Uterus (tissue), 4 donors: ENCODE measurements around the gene SCAI. TPM values are rescaled to one million over a fixed set of nuclear protein-coding genes. Genes with fewer than 3 reads are reported as not detected.
"Not testable (repeated sequence)": the region's sequence is repeated elsewhere in the genome, so short reads cannot be mapped to it uniquely, and the experiment has no call there.

Experiments
- DNase-seq, 2 donors: peaks; one replicate each; pipeline ENCODE4 v3.0.0-alpha.2; 2019 to 2020
- H3K27ac ChIP-seq, 2 donors: fragments of 200-600 bp; sonication (generic); 1 replicate in 1 of 2; 2 replicates in 1 of 2; pipeline ENCODE4 v1.5.1; 2016 to 2018
- H3K27me3 ChIP-seq, 2 donors: fragments of 200-600 bp; sonication (generic); one replicate each; pipeline ENCODE4 v1.5.1; 2018 to 2019; ENCODE audit warnings: control low read depth in 1 of 2
- H3K36me3 ChIP-seq, 2 donors: fragments of 200-600 bp; sonication (generic); one replicate each; pipeline ENCODE4 v1.5.1; 2019; ENCODE audit warnings: control low read depth in 1 of 2
- H3K4me1 ChIP-seq, 2 donors: fragments of 200-600 bp; sonication (generic); one replicate each; pipeline ENCODE4 v1.5.1; 2018 to 2019; ENCODE audit warnings: control low read depth in 1 of 2
- H3K4me3 ChIP-seq, 2 donors: fragments of 200-600 bp; sonication (generic); 1 replicate in 1 of 2; 2 replicates in 1 of 2; pipeline ENCODE4 v1.5.1; 2018 to 2019; ENCODE audit warnings: mild to moderate bottlenecking in 1 of 2
- H3K9me3 ChIP-seq, 2 donors: fragments of 200-600 bp; sonication (generic); one replicate each; pipeline ENCODE4 v1.5.1; 2019; ENCODE audit warnings: control low read depth in 1 of 2
- POLR2A ChIP-seq, 2 donors: fragments of 450-650 bp; IDR thresholded peaks; one replicate each; pipeline ENCODE4 v1.6.1; 2016; ENCODE audit warnings: antibody characterized with exemption in 2 of 2, mild to moderate bottlenecking in 1 of 2, moderate library complexity in 1 of 2
- intact Hi-C: fragments of 100-400 bp; cut with DNase I; formaldehyde crosslinking; loops from one replicate; pipeline ENCODE4 v1.15.1; 2023; ENCODE audit warnings: low total_unique reads
- total RNA-seq, 4 donors: library from RNA; depleted of rRNA in 3 of 4; stranded (reverse); fragments of >200 nt in 3 of 4; gene quantifications; one replicate each; pipeline versions ENCODE4 v1.1.0 to v1.2.4, GENCODE V29; 2014 to 2023
- TF ChIP-seq, protein P1 (sequence below), 4 experiments: fragments of 200-600 bp in 2 of 4; fragments of 450-650 bp in 2 of 4; sonication (generic) in 2 of 4; IDR thresholded peaks; one replicate each; pipeline ENCODE4 v1.5.1; 2016 to 2019; ENCODE audit warnings: antibody characterized with exemption in 4 of 4, mild to moderate bottlenecking in 2 of 4, moderate library complexity in 1 of 4
- donor health status: DM: yes; HTN: yes; CAD: no.

The SCAI gene
- total RNA-seq, 4 donors from 2014 or later: 10.2 to 26.4 (median 14.4) TPM

GRCh38 chr9:125172031-125172755 lies 28.9 kb upstream of the SCAI start:
- H3K27ac ChIP-seq: no peak overlapping the region
- H3K9me3 ChIP-seq: no peaks in the 10 kb centered on the region
- H3K27me3 ChIP-seq: no peaks in the 10 kb centered on the region
- TF ChIP-seq, protein P1, sequence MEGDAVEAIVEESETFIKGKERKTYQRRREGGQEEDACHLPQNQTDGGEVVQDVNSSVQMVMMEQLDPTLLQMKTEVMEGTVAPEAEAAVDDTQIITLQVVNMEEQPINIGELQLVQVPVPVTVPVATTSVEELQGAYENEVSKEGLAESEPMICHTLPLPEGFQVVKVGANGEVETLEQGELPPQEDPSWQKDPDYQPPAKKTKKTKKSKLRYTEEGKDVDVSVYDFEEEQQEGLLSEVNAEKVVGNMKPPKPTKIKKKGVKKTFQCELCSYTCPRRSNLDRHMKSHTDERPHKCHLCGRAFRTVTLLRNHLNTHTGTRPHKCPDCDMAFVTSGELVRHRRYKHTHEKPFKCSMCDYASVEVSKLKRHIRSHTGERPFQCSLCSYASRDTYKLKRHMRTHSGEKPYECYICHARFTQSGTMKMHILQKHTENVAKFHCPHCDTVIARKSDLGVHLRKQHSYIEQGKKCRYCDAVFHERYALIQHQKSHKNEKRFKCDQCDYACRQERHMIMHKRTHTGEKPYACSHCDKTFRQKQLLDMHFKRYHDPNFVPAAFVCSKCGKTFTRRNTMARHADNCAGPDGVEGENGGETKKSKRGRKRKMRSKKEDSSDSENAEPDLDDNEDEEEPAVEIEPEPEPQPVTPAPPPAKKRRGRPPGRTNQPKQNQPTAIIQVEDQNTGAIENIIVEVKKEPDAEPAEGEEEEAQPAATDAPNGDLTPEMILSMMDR (IDR thresholded peaks at IDR 0.05): no peak
- no peak for TF ChIP-seq POLR2A (IDR thresholded peaks at IDR 0.05)
- DNase-seq: no peak
- no peak overlapping the region for H3K4me3 ChIP-seq
- intact Hi-C loops: no loop called here
- no peaks in the 10 kb centered on the region for H3K36me3 ChIP-seq
- no peaks in the 10 kb centered on the region for H3K4me1 ChIP-seq

GRCh38 chr9:125169895-125170294 lies 26.6 kb upstream of the SCAI start:
- H3K27ac ChIP-seq: no peak overlapping the region
- no peaks in the 10 kb centered on the region for H3K9me3 ChIP-seq
- no peaks in the 10 kb centered on the region for H3K36me3 ChIP-seq
- no peaks in the 10 kb centered on the region for H3K27me3 ChIP-seq
- peaks cover 0 to 3% of the 10 kb centered on the region in 2 donors for H3K4me1 ChIP-seq
- no peak for DNase-seq
- intact Hi-C loops: no loop called here
- no peak overlapping the region for H3K4me3 ChIP-seq
- no peak for TF ChIP-seq POLR2A (IDR thresholded peaks at IDR 0.05)
- TF ChIP-seq, protein P1 (IDR thresholded peaks at IDR 0.05): no peak

GRCh38 chr9:125166762-125167161 lies 23.4 kb upstream of the SCAI start:
- no peaks in the 10 kb centered on the region for H3K9me3 ChIP-seq
- peaks cover 0 to 3% of the 10 kb centered on the region in 2 donors for H3K4me1 ChIP-seq
- H3K36me3 ChIP-seq: no peaks in the 10 kb centered on the region
- no peak for DNase-seq
- H3K27ac ChIP-seq: no peak overlapping the region
- no peak for TF ChIP-seq POLR2A (IDR thresholded peaks at IDR 0.05)
- TF ChIP-seq, protein P1 (IDR thresholded peaks at IDR 0.05): no peak
- no peak overlapping the region for H3K4me3 ChIP-seq
- no peaks in the 10 kb centered on the region for H3K27me3 ChIP-seq
- intact Hi-C loops: no loop called here

DNA sequence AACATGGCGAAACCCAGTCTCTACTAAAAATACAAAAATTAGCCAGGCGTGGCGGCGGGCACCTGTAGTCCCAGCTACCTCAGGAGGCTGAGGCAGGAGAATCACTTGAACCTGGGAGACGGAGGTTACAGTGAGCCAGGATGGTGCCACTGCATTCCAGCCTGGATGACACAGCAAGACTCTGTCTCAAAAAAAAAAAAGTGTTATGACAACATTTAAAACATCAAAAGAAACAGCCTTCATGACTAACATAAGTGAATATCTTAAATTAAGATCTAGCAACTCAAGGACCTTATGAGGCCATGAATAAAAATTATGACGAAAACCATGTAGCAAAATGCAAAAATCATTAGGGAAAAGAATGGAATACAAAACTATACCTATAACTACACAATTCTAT lies 19.6 kb upstream of the SCAI start:
- H3K4me3 ChIP-seq, H3K27me3 ChIP-seq, DNase-seq, intact Hi-C loops, H3K36me3 ChIP-seq, H3K9me3 ChIP-seq, H3K27ac ChIP-seq, H3K4me1 ChIP-seq: not testable (repeated sequence)

DNA sequence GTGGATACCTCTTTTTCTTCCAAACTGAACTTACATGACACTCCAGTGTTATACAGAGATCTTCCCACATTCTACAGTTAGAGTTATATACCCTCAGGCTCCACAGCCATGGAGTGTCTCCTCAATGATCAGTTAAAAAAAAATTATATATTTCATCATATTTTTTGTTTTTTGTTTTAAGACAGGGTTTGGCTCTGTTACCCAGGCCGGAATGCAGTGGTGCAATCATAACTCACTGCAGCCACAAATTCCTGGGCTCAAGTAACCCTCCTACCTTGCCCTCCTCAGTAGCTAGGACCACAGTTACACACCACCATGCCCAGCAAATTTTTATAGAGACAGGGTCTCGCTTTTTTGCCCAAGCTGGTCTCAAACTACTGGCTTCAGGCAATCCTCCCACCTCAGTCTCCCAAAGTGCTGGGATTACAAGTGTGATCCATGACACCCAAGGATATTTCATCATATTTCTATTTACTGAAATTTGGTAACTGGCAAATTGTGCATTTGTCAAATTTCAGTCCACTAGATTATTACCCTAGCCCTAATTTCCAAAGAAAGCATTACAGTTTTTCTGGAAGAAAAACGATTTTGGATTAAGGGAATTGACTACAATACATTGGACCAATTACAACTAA lies 18.1 kb upstream of the SCAI start:
- intact Hi-C loops: no loop called here

More for the DNA sequence above, 18.1 kb upstream of the SCAI start:
- DNase-seq: no peak
- Histone ChIP-seq H3K27me3 (no peaks in the 10 kb centered on the region), H3K4me1 (no peaks in the 10 kb centered on the region), H3K4me3 (no peak overlapping the region), H3K27ac (no peak overlapping the region), H3K36me3 (no peaks in the 10 kb centered on the region), H3K9me3 (no peaks in the 10 kb centered on the region)
- TF ChIP-seq, protein P1 (IDR thresholded peaks at IDR 0.05): no peak
- TF ChIP-seq POLR2A (IDR thresholded peaks at IDR 0.05): no peak
